Esophagus squamous epithelium (tissue), 5 donors: ENCODE data around the gene CAMK4. TPM values are rescaled to one million over a fixed set of nuclear protein-coding genes. Genes with fewer than 3 reads are reported as not detected.

Experiments
- DNase-seq: peaks from one replicate; lab custom pipeline; 2025; lab: John Stamatoyannopoulos, UW
- H3K27ac ChIP-seq, 4 donors: fragments of 200-600 bp; sonication (generic); one replicate each; pipeline ENCODE4 v1.5.1; 2016 to 2019; ENCODE audit warnings: mild to moderate bottlenecking in 1 of 4
- H3K27me3 ChIP-seq, 4 donors: fragments of 200-600 bp; sonication (generic); 1 replicate in 3 of 4; 2 replicates in 1 of 4; pipeline versions ENCODE4 v1.5.1 to v1.6.0; 2017 to 2021; ENCODE audit warnings: antibody characterized with exemption in 1 of 4
- H3K36me3 ChIP-seq, 3 donors: fragments of 200-600 bp; sonication (generic); one replicate each; pipeline ENCODE4 v1.5.1; 2016 to 2019
- H3K4me1 ChIP-seq, 3 donors: fragments of 200-600 bp; sonication (generic); one replicate each; pipeline ENCODE4 v1.5.1; 2017 to 2019
- H3K4me3 ChIP-seq, 4 donors: fragments of 200-600 bp; sonication (generic); 1 replicate in 3 of 4; 2 replicates in 1 of 4; pipeline ENCODE4 v1.5.1; 2016 to 2019; ENCODE audit warnings: mild to moderate bottlenecking in 2 of 4, moderate library complexity in 1 of 4
- H3K9me3 ChIP-seq, 3 donors: fragments of 200-600 bp; sonication (generic); one replicate each; pipeline ENCODE4 v1.5.1; 2016 to 2019
- CTCF ChIP-seq, 6 experiments: fragments of 450-650 bp in 4 of 6; fragments of 200-600 bp in 2 of 6; sonication (generic) in 2 of 6; IDR thresholded peaks; one replicate each; pipeline ENCODE4 v1.5.1; 2016 to 2019; ENCODE audit warnings: antibody characterized with exemption in 6 of 6, mild to moderate bottlenecking in 4 of 6, moderate library complexity in 4 of 6
- POLR2A ChIP-seq, 4 donors: fragments of 450-650 bp; IDR thresholded peaks; one replicate each; pipeline ENCODE4 v1.6.1; 2017; ENCODE audit warnings: antibody characterized with exemption in 4 of 4, mild to moderate bottlenecking in 4 of 4, moderate library complexity in 3 of 4
- WGBS, 2 donors: methylation state at CpG; one replicate each; pipeline ENCODE4 v1.1.5; 2018; 5-methylcytosine and 5-hydroxymethylcytosine counted together
- intact Hi-C: fragments of 100-400 bp; cut with DNase I; formaldehyde crosslinking; loops from one replicate; pipeline ENCODE4 v1.15.0; 2022
- total RNA-seq, 4 donors: library from RNA; depleted of rRNA; stranded (reverse); fragments of >200 nt; gene quantifications; one replicate each; pipeline ENCODE4 v1.1.0, GENCODE V29; 2016
- donor health status: DM: yes; HTN: yes; CAD: no.

Gene CAMK4
- total RNA-seq, 4 donors from 2014 or later: 1.5 to 3.2 (median 2.6) TPM

DNA sequence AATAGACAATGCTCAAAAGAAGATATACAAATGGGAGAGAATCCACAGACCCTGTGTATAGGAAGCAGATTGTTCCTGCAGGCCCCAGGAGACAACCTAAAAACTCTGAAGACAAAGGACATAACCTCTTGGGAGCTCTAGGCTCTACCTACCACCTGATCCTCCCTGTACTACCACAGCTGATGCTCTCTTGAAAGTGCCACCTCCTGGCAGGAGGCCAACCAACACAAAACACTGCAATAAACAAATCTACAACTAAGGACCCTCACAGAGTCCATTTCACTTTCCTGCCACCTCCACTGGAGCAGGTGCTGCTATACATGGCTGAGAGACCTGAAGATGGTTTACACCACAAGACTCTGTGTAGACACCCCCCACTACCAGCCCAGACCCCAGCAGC, 239.1 kb downstream of the CAMK4 start:
- H3K4me1 ChIP-seq: no peaks in the 10 kb centered on the region
- TF ChIP-seq CTCF (IDR thresholded peaks at IDR 0.05): no peak
- intact Hi-C loops: no loop called here
- no peak for DNase-seq
- H3K27me3 ChIP-seq: no peaks in the 10 kb centered on the region
- no peak overlapping the region for H3K4me3 ChIP-seq
- no peaks in the 10 kb centered on the region for H3K36me3 ChIP-seq
- H3K27ac ChIP-seq: no peak overlapping the region
- no peaks in the 10 kb centered on the region for H3K9me3 ChIP-seq

DNA sequence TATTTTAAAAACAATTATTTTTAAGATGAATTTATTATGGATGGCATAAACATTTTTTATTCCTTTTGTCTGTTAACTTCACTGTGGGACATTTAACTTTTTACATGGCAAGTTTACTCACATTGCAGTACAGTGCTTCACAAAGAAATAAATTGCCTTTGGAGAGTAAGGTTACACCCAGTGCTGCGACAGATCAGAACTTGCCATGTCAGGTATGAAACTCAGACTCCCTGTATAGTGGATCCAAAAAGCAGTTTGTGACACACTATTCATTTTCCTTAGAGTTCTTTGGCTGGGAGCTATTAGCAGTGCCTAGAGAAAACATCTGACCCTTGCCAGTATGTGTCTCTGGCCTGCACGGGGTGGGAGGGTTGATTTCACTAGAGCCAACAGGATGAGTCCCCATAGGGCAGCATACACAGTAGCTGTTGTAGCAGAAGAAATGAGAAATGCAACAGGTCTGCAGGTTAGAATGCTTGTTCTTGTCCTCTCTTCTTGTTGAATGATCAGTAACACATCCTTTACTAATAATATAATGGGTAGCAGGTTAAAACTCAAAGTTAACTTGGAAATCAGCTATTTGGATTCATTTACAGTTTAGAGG, 245.2 kb downstream of the CAMK4 start:
- H3K36me3 ChIP-seq: no peaks in the 10 kb centered on the region
- intact Hi-C loops: no loop called here
- 41 to 48% methylated on average over 2 of the region's 2 CpGs for WGBS, 2 donors
- TF ChIP-seq POLR2A (IDR thresholded peaks at IDR 0.05) (no peak), CTCF (IDR thresholded peaks at IDR 0.05) (no peak)
- H3K27ac ChIP-seq: no peak overlapping the region
- H3K9me3 ChIP-seq: no peaks in the 10 kb centered on the region
- DNase-seq: no peak
- H3K4me1 ChIP-seq: peaks cover 0 to 7% (median 0%) of the 10 kb centered on the region in 3 donors
- H3K27me3 ChIP-seq: no peaks in the 10 kb centered on the region
- H3K4me3 ChIP-seq: no peak overlapping the region

DNA sequence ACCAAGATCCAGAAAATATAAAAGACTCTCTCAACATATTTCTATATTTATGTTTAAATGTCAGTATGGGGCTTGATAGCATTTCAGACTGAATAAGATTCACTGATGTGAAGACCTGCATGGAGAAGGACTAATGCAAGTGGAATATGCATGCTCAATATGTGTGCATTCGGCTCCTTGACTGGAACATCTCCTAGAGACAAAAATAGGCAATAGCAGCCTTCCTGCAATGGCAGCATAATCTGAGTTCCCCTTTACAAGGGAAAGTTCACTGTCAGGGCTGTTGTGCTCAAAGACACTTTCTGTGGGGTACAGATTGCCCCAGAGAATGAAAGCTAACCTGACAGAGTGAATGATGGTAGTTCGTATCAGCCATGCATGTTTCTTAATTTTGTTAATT, 245.7 kb downstream of the CAMK4 start:
- Histone ChIP-seq H3K27ac (no peak overlapping the region), H3K4me1 (peaks cover 0 to 7% (median 0%) of the 10 kb centered on the region in 3 donors), H3K27me3 (no peaks in the 10 kb centered on the region), H3K4me3 (no peak overlapping the region), H3K36me3 (no peaks in the 10 kb centered on the region), H3K9me3 (no peaks in the 10 kb centered on the region)
- no peak for DNase-seq
- intact Hi-C loops: no loop called here
- TF ChIP-seq POLR2A (IDR thresholded peaks at IDR 0.05): no peak
- no peak for TF ChIP-seq CTCF (IDR thresholded peaks at IDR 0.05)
- WGBS, 2 donors: 48 to 49% methylated on average over 2 of the region's 2 CpGs

DNA sequence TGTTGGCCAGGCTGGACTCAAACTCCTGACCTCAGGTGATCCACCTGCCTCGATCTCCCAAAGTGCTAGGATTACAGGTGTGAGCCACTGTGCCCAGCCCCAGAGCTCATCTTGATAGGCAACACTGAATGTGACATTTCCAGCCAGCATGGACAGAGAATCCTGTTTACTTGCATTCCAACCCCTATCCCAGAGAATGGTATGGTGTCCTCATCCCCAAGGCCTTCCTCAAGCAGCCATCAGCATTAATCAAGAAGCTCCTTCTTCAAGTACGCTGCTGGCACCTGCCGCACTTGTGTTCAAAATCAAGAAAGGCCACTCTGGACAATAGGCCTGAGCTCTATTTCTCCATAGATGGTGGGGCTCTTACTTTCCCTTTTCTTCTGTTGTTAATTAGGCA, 247.9 kb downstream of the CAMK4 start:
- DNase-seq: no peak
- no peak overlapping the region for H3K4me3 ChIP-seq
- 100% methylated on average over 1 to 2 of the region's 3 CpGs for WGBS, 2 donors
- no peaks in the 10 kb centered on the region for H3K27me3 ChIP-seq
- TF ChIP-seq CTCF (IDR thresholded peaks at IDR 0.05): no peak
- TF ChIP-seq POLR2A (IDR thresholded peaks at IDR 0.05): no peak
- no peaks in the 10 kb centered on the region for H3K9me3 ChIP-seq
- H3K4me1 ChIP-seq: peaks cover 0 to 7% (median 0%) of the 10 kb centered on the region in 3 donors
- intact Hi-C loops: no loop called here
- no peaks in the 10 kb centered on the region for H3K36me3 ChIP-seq
- H3K27ac ChIP-seq: no peak overlapping the region

DNA sequence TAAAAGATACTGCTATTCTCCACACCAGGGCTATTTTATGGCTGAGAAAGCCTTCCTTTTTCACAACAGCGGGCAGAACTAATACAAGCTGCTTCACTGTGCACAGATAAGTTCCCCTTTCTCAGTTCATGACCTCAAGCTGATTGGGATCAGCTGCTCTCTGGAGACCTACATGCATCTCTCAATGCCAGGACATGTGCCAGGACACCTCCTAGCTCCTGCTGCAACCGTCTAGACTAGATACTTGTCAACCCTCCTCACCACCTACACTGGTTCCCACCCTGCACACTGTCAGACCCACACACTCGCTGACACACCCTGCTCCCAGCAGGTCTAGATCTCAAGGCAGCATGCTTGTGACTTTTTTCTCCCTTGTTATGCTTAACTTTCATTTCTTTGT, 248.4 kb downstream of the CAMK4 start:
- no peak overlapping the region for H3K4me3 ChIP-seq
- TF ChIP-seq CTCF (IDR thresholded peaks at IDR 0.05) (no peak), POLR2A (IDR thresholded peaks at IDR 0.05) (no peak)
- peaks cover 0 to 7% (median 0%) of the 10 kb centered on the region in 3 donors for H3K4me1 ChIP-seq
- no peaks in the 10 kb centered on the region for H3K27me3 ChIP-seq
- no peak for DNase-seq
- 49 to 63% methylated on average over 3 of the region's 3 CpGs for WGBS, 2 donors
- no peaks in the 10 kb centered on the region for H3K9me3 ChIP-seq
- intact Hi-C loops: no loop called here
- no peak overlapping the region for H3K27ac ChIP-seq
- H3K36me3 ChIP-seq: no peaks in the 10 kb centered on the region
